Measurements from ENCODE around the gene SH2D1B.

Gene SH2D1B

GRCh38 chr1:162381941-162382750 is 29.8 kb downstream of the SH2D1B start:
- peak; percentile 29 for DNase-seq (ENCODE audit: low spot score)

- DNase-seq (ENCODE audit: low spot score) = no peak
Observed at GRCh38 chr1:162381383-162381782, 30.6 kb downstream of the SH2D1B start, which contains the start of gene C1orf226. TSS of gene C1orf226 (plus strand) at chr1:162381728. CDS start at chr1:162381902, 174 bp downstream.

- DNase-seq (ENCODE audit: low spot score) = peak; percentile 20
Observed at GRCh38 chr1:162380061-162380846, 31.7 kb downstream of the SH2D1B start.

- DNase-seq (ENCODE audit: low spot score) = no peak
Observed at GRCh38 chr1:162376691-162377090, 35.2 kb downstream of the SH2D1B start, which contains the start of gene SPATA46. TSS of gene SPATA46 (minus strand) at chr1:162376854. CDS start at chr1:162376790, 64 bp downstream.

- no peak for DNase-seq (ENCODE audit: low spot score)
Observed at GRCh38 chr1:162375463-162375862, 36.5 kb downstream of the SH2D1B start.

GRCh38 chr1:162374406-162374805 is 37.5 kb downstream of the SH2D1B start:
- no peak for DNase-seq (ENCODE audit: low spot score)

GRCh38 chr1:162373541-162374260 is 38.2 kb downstream of the SH2D1B start:
- no peak for DNase-seq (ENCODE audit: low spot score)

- no peak for DNase-seq (ENCODE audit: low spot score)
Observed at GRCh38 chr1:162373072-162373427, 38.9 kb downstream of the SH2D1B start.

- no peak for DNase-seq (ENCODE audit: low spot score)
Observed at GRCh38 chr1:162372159-162373071, 39.5 kb downstream of the SH2D1B start.

GRCh38 chr1:162371611-162372010 is 40.3 kb downstream of the SH2D1B start:
- no peak for DNase-seq (ENCODE audit: low spot score)

- DNase-seq (ENCODE audit: low spot score) = no peak
Observed at GRCh38 chr1:162370721-162371120, 41.2 kb downstream of the SH2D1B start.

GRCh38 chr1:162370161-162370560 is 41.8 kb downstream of the SH2D1B start:
- no peak for DNase-seq (ENCODE audit: low spot score)

- DNase-seq (ENCODE audit: low spot score) = no peak
Observed at GRCh38 chr1:162369571-162369970, 42.4 kb downstream of the SH2D1B start.

GRCh38 chr1:162368451-162368850 is 43.5 kb downstream of the SH2D1B start:
- DNase-seq (ENCODE audit: low spot score) = no peak

GRCh38 chr1:162367772-162368171 is 44.2 kb downstream of the SH2D1B start:
- no peak for DNase-seq (ENCODE audit: low spot score)

- no peak for DNase-seq (ENCODE audit: low spot score)
Observed at GRCh38 chr1:162367073-162367472, 44.9 kb downstream of the SH2D1B start.

- DNase-seq (ENCODE audit: low spot score) = no peak
Observed at GRCh38 chr1:162366671-162367070, 45.3 kb downstream of the SH2D1B start.

- DNase-seq (ENCODE audit: low spot score) = no peak
Observed at GRCh38 chr1:162366149-162366548, 45.8 kb downstream of the SH2D1B start.

GRCh38 chr1:162365284-162366020 is 46.5 kb downstream of the SH2D1B start:
- DNase-seq (ENCODE audit: low spot score) = no peak

- no peak for DNase-seq (ENCODE audit: low spot score)
Observed at GRCh38 chr1:162364498-162364897, 47.4 kb downstream of the SH2D1B start.

- DNase-seq (ENCODE audit: low spot score) = no peak
Observed at GRCh38 chr1:162363823-162364222, 48.1 kb downstream of the SH2D1B start.

All from ecto neural progenitor cell (in vitro differentiated cells).